GM21529 (cell line): ENCODE results near the gene EIF4E2.

ENCODE experiments used
- ATAC-seq: cut with Tn5 transposase; IDR thresholded peaks from one replicate; pipeline ENCODE4 v1.9.1; 2021; ENCODE audit not compliant: unreplicated experiment

EIF4E2 gene

DNA sequence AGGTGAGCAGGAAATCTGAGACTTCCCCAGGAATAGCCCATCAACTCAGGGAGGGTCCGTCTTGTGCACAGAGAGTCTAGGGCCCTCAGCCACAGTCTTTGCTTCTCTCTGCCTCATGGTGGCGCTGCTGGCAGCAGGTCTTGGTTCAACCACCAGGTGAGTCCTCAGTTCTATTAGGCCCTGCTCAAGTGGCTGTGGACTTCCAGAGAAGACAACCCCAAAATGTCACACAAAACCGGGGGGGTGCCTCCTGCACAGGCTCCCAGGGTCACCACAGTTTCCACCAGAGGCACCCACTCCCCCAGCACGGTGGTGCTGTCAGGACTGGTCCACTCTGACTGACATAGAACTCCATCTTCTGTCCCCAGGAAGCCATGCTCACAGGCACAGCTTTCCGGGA lies 13.4 kb upstream of the EIF4E2 start:
- ATAC-seq: no peak

DNA sequence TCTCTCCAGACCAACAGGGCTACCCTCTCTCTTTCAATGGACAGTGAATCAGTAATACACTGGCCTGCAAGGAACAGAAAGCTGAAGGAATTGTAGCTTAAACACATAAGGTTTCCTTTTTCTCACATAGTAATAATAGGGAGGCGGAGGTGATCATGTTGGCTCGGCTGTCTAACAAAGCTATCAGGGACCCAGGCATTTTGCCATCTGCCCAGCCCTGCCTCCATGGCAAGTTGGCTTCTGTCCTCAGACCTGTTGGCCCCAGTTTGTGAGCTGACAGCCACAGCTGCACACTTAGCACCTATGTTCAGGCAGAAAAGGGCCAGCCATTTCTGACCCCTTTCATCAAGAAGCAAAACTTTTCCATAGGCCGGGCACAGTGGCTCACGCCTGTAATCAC lies 13.0 kb upstream of the EIF4E2 start:
- no peak for ATAC-seq

DNA sequence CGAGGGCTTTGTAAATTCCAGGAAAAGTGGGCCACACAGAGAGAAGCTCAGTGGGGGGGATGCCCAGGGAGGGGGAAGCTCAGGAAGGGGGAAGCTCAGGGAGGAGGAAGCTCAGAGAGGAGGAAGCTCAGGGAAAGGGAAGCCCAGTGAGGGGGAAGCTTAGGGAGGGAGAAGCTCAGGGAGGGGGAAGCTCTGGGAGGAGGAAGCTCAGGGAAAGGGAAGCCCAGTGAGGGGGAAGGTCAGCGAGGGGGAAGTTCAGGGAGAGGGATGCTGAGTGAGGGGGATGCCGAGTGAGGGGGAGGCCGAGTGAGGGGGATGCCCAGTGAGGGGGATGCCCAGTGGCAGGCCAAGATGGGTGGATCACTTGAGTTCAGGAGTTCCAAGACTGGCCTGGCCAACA lies 11.8 kb upstream of the EIF4E2 start:
- no peak for ATAC-seq

DNA sequence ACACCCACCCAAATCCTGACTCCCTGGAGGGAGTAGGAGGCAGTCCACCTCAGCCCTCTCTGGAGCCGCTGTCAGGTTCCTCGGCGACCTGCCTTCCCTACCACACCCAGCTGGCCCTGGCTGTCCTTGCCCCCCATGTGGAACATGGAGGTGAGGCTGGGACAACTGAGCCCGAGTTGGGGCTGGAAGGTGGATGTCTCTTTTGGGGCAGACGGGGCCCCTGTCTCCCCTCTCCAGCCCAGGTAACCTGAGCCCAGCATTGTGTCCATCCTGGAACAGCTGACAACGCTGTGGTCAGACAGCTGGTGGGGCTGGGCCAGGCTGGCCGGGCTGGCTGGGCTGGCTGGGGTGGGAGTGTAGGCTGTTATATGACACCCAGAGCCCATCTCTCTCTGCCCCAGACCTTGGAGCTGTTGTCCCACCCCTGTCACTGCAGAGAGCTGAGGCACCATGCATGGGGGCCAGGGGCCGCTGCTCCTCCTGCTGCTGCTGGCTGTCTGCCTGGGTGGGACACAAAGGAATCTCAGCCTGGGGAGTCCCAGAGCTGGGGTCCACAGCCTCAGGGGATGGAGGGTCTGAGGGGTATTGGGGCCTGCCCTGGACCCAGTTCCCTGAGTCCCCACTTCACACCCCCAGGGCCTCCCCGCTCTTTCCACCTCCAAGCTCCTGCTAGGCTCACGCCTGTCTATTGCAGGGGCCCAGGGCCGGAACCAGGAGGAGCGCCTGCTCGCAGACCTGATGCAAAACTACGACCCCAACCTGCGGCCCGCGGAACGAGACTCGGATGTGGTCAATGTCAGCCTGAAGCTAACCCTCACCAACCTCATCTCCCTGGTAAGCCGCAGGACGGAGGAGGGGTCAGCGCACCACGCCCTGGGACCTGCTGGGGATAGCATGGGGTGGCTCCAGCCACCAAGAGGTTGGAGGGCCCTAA lies 10.9 kb upstream of the EIF4E2 start, which contains the start of gene CHRNG:
Gene CHRNG (plus strand): TSS at position 395 of the 934 bp plus-strand sequence. CDS start 56 bp downstream, at position 451.
- ATAC-seq: no peak

DNA sequence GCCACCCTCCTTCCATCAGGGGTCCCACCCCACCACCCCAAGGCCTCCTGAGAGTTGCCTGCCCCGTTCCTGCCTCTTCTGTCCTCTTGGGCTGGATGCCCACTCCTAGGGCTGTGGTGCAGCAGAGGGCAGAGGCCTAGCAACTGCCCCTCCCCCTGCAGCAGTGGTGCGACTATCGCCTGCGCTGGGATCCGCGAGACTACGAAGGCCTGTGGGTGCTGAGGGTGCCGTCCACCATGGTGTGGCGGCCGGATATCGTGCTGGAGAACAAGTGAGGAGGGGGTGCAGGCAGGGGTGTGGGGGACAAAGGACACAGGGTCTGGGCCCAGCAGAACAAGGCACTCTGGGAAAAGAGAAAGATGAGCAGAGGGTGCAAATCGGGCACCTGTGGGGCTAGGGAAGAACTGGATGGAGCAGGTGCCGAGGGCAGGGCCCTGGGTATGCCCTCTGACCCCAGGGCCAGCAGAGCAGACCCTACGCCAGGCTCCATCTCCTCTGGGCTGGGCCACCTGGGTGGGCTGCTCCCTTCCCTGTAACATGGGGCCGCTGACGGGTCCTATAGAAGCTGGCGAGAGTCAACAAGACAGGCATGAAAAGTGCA lies 9.9 kb upstream of the EIF4E2 start:
- ATAC-seq: no peak

DNA sequence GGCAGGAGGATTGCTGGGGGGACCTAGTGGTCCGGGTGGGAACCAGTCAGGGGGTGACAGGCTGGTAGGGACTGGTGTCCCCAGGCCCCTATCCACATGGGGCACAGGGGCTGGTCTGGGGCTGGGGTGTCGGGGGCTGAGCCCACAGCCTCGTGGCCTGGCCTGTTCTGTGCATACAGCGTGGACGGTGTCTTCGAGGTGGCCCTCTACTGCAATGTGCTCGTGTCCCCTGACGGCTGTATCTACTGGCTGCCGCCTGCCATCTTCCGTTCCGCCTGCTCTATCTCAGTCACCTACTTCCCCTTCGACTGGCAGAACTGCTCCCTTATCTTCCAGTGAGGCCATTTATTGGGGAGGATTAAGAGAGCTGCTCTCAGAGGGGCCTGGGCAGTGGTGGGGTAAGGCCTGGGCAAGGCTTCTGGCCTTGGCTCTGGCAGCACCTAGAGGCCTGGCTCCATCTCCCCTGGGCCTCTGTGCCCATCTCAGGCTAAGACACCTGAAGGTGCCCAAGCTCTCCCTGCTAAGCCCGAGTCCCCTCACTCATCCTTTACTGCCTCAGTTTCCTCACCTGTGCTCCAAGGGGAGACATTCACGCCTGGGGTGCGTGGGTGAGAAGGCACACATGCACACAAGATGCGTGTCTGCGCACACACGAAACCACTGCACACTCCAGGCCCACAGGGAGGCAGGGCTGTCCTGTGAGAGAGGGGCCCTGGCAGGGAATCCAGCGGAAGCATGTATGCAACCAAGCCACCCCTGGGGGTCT lies 9.1 kb upstream of the EIF4E2 start:
- ATAC-seq: no peak

DNA sequence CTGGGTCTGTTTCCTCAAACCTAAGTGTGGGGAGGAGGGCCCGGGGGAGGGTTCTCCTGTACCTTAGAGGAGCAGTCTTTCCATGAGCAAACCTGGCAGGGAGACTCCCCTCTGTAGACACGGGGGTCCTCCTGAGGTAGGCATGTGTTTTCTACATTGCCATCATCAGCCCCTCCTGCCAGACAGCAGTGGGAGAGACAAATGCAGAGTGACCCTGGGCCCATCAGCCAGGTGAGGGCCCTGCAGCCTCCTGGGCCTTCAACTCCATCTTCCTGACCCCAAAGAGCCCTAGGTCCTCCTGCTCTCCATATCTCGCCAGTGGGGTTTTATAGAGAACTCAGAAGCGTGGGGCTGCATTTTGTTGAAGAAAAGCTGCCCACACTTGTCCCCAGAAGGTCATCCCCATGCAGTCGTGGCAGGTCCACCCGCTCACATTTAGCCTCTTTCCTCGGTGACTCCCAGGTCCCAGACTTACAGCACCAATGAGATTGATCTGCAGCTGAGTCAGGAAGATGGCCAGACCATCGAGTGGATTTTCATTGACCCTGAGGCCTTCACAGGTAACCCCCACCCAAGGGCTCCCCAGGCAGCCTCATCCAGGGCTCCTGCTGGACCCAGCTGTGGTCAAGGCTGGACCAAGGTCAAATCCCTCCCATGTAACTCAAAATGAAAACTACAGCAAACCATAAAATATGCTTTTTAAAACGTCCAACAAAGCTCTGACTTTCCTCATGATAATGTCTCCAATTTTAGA lies 8.4 kb upstream of the EIF4E2 start:
- ATAC-seq: no peak

DNA sequence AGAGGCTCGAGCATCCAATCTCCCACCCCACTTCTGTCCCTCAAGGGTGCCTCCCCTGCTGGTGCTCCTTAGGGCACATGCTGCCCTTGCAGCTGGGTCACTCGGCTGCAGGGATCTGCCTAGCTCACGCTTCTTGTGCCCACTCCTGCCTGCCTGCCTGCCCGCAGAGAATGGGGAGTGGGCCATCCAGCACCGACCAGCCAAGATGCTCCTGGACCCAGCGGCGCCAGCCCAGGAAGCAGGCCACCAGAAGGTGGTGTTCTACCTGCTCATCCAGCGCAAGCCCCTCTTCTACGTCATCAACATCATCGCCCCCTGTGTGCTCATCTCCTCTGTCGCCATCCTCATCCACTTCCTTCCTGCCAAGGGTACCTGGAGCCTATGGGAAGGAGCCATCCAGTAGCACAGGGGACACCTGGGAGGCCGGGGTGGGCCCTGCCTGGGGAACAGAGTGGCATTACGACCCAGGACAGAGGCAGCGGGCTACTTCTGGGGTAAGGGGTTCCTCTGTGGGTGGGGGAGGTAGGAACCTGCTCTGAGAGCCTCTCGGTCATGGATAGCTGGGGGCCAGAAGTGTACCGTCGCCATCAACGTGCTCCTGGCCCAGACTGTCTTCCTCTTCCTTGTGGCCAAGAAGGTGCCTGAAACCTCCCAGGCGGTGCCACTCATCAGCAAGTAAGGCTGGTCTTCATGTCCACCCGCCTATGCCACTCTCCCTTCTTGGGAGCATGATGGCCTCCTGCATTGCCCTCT lies 7.6 kb upstream of the EIF4E2 start:
- ATAC-seq: no peak

DNA sequence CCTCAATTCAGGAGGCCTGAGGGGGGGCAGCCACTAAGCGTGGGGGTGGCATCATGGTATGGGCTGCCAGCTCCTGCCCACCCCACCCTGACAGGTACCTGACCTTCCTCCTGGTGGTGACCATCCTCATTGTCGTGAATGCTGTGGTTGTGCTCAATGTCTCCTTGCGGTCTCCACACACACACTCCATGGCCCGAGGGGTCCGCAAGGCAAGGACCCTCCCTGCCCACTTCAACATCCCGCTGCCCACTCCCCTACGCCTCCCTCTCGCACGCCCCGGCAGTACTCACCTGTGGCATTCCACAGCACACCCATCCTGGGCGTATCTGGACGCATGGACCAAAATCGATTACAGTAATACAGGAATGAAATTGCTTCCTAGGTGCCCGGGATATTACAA lies 7.0 kb upstream of the EIF4E2 start:
- no peak for ATAC-seq

DNA sequence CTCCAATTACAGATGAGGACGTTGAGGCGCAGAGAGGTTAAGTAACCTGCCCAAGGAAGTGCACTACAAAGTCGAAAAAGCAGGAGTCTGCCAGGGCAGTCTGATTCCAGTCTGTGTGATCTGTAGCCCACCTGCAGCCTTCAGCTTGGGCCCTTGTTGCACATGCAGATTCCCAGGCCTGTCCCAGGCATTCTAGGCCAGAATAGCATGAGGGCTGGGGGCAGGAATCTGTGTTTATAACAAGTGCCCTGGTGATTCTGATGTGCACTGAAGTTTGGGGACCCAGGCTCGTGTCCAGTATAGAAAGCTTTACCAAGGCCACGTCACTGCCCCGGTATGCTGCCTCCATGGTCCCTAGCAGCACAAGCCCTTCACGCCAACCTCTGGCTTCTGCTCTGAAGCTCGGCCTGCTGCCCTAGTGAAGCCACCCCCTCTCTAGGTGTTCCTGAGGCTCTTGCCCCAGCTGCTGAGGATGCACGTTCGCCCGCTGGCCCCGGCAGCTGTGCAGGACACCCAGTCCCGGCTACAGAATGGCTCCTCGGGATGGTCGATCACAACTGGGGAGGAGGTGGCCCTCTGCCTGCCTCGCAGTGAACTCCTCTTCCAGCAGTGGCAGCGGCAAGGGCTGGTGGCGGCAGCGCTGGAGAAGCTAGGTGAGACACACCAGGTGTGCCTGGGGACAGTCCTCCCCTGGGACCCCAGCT lies 6.4 kb upstream of the EIF4E2 start:
- no peak for ATAC-seq

DNA sequence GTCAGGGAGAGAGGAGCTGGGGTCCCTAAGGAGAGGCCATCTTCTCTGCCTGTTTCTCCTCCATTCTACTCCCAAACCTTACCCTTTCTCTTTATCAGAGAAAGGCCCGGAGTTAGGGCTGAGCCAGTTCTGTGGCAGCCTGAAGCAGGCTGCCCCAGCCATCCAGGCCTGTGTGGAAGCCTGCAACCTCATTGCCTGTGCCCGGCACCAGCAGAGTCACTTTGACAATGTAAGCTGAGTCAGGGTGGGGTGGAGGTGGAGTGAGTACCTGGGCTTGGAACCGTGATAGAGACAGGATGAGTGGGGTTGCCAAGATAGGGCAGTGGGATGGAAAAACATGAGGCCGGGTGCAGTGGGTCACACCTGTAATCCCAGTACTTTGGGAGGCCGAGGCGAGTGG lies 5.8 kb upstream of the EIF4E2 start:
- no peak for ATAC-seq

DNA sequence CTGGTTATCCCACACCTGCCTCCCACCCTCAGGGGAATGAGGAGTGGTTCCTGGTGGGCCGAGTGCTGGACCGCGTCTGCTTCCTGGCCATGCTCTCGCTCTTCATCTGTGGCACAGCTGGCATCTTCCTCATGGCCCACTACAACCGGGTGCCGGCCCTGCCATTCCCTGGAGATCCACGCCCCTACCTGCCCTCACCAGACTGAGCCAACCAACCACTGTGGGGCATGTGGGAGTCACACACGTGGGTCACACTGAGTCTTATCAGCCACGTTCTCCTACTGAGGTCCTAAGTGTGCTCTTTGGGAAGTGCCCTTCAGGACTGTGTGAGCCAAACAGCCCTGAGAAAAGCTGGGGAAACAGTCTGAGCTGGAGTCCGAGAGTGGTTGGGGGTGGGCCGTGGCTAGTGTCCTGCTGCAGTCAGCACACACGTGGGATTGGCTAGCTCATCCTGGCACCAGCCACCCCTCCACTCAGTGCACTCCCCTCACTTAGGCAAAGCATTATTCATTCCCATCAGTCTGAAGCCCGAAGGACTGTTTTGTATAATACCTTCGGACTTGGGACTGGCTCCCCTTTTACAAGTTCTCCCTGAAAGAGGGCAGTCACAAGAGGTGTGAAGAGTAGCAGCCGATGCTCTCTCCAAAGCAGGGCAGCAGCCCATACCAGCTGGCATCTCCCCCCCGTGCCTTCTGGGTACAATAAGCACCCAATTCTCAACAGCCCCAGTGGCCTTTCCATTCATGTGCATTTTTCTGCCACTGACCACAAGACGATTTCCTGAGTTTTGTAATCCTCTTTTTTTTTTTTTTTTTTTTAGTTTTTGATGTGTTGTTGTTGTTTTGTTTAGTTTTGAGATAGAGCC lies 4.7 kb upstream of the EIF4E2 start:
- ATAC-seq: no peak

DNA sequence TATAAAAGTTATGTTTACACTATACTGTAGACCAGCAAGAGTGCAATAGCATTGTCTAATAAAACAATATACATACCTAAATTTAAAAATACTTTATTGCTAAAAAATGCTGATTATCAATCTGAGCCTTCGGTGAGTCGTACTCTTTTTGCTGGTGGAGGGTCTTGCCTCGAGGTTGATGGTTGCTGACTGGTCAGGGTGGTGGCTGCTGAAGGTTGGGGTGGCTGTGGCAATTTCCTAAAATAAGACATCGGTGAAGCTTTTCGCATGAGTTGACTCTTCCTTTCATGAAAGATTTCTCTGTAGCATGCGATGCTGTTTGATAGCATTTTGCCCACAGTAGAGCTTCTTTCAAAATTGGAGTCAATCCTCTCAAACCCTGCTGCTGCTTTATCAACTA lies 2.5 kb upstream of the EIF4E2 start:
- ATAC-seq: no peak

DNA sequence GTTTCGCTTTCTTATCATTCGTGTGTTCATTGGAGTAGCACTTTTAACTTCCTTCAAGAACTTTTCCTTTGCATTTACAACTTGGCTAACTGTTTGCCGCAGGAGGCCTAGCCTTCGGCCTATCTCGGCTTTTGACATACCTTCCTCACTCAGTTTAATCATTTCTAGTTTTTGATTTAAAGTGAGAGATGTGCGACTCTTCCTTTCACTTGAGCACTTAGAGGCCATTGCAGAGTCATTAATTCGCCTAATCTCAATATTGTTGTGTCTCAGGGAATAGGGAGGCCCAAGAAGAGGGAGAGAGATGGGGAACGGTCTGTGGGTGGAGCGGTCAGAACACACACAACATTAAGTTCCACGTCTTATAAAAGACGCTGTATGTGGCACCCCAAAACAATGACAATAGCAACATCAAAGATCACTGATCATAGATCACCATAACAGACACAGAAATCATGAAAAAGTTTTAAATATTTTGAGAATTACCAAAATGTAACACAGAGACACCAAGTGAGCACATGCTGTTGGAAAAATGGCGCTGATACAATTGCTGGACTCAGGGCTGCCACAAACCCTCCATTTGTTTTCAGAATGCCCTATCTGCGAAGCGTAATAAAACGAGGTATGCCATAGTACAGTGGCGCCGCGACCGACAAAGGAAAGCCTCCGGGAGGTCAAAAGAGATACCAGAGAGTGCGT lies 685 bp upstream of the EIF4E2 start:
- no peak for ATAC-seq

DNA sequence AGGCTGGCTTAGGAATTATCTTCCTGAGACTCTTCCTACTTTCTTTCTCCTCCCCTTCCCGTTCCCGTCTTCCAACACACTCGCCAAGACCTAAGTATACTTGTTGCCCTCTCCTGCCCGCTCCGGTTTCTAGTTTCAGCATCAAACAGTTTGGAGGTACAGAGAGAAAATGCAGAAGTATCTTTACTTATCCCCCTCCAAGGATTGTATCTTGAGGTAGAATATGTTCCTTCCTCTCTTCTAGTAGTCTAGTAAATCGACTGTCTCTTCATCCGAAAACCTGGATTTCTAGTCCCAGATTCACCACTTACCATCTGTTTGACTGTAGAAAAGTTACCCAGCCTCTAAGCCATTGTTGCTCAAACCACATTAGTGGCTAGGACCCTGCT lies 755 bp downstream of the EIF4E2 start:
- no peak for ATAC-seq

DNA sequence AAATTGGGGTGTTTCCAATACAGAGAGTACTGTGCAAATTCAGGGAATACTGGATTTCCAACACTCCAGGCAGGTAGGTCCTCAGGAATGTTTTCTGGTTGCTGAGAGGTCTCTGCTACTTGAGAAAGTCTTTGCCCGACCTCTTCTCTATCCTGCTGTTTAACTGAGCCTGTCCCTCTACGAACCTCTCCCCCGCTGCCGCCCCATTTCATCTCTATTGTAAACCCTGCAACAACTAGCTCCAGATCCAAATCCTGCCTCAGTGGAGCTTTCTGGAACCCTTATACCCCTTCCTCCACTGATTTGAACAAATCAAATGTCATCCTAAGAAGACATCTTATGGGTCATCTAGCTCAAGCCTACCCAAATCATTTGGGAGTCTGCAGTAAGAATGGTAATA lies 1.3 kb downstream of the EIF4E2 start:
- no peak for ATAC-seq

DNA sequence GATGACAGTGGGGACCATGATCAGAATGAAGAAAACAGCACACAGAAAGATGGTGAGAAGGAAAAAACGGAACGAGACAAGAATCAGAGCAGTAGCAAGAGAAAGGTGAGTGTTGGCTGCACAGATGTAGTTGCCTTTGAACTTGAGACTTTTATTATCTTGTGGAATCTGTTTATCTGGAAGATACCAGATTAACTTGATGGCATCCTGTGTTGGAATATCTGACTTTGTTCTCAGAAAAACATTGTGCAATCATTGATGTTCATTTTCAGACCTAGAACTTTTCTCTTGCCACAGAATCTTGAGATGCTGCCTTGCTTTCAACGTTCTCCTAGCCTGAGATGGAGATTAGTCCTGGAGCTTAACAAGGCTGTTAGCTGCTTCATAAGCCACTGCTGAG lies 5.9 kb downstream of the EIF4E2 start:
- no peak for ATAC-seq

DNA sequence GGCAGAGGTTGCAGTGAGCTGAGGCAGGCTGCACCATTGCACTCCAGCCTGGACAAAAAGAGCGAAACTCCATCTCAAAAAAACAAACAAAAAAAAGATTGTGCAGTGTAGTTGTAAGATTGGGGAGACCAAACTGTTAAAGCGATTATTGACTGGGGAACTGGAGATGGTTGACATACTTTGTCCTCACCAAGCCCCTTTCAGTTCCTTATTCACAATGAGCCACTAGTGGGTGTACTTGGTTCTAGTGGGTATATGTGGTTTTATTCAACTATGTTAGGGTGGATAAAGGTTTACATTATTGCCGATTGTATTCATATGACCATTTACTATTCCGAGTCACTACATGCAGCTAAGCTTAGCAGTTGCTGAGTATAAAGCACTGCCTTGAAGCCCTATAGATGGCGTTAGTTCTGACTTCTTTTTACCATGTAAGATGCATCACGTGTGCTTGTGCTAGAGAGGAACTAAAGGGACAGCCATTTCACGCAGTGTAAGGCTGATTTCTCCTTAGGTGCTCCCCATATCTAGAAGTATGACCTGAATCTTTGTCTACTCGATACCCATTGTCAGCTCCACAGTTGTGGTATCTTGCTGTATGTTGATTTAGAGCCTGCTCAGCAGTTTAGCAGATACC lies 12.1 kb downstream of the EIF4E2 start:
- no peak for ATAC-seq
